Muscle of back (tissue), 11 donors: ENCODE measurements around the gene ARTN. TPM values are rescaled to one million over a fixed set of nuclear protein-coding genes. Genes with fewer than 3 reads are reported as not detected.

Source experiments
- DNase-seq, 3 donors: peaks; one replicate each; pipeline versions ENCODE4 v3.0.0 to v3.0.0-alpha.2; 2013
- polyA plus RNA-seq, 10 donors: library from polyadenylated mRNA; unstranded; fragments of 120-200 nt; gene quantifications; one replicate each; pipeline ENCODE4 v1.2.1, GENCODE V29; 2013; ENCODE audit not compliant: insufficient read length in 10 of 10

The ARTN gene
- polyA plus RNA-seq, 10 donors = 0.29 to 2.7 (median 1.1) TPM

DNA sequence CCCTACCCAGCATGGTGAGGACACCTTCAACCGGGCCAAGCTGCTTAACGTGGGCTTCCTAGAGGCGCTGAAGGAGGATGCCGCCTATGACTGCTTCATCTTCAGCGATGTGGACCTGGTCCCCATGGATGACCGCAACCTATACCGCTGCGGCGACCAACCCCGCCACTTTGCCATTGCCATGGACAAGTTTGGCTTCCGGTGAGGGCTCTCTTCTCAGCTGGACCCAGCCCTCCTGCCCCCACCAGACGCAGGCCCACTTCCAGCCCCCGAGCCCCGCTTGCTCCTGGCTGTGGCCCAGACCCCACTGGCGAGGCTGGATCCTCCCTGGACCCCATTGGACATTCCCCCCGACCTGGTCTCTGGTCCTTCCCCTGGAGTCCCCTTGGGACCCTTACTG is 51.3 kb downstream of the ARTN start:
- no peak for DNase-seq

- no peak for DNase-seq
These were observed 52.5 kb downstream of the ARTN start for GRCh38 chr1:43985984-43986595.

- no peak for DNase-seq
These were observed 53.1 kb downstream of the ARTN start for GRCh38 chr1:43986712-43987111.

Other genes starting within 250 kb of the ARTN start
- 10 to 100 TPM; 24.3 to 40.5 (median 32.2) TPM for gene ST3GAL3, start 226.3 kb upstream of the ARTN start, polyA plus RNA-seq
- gene IPO13, start 13.1 kb downstream of the ARTN start, polyA plus RNA-seq = 10 to 100 TPM; 19.4 to 32.2 (median 23.8) TPM
- 10 to 100 TPM; 13.7 to 19.3 (median 18.2) TPM for gene DPH2, start 36.2 kb downstream of the ARTN start, polyA plus RNA-seq
- 10 to 100 TPM; 40.0 to 52.8 (median 48.9) TPM for gene ATP6V0B, start 41.2 kb downstream of the ARTN start, polyA plus RNA-seq
- gene B4GALT2, start 45.4 kb downstream of the ARTN start, polyA plus RNA-seq = 10 to 100 TPM; 36.4 to 65.4 (median 42.9) TPM
- 1 to 10 TPM in 5 of 10 donors, under 1 TPM in 5; 0.56 to 1.6 (median 0.98) TPM for gene CCDC24, start 57.8 kb downstream of the ARTN start, polyA plus RNA-seq
- gene SLC6A9, start 97.7 kb downstream of the ARTN start, polyA plus RNA-seq = 1 to 10 TPM; 2.0 to 5.5 (median 3.8) TPM
- under 1 TPM in 7 of 10 donors, not detected in 3; 0.09 to 0.36 (median 0.13) TPM for gene KLF17, start 185.0 kb downstream of the ARTN start, polyA plus RNA-seq
- gene KLF18, start 207.8 kb downstream of the ARTN start, polyA plus RNA-seq = not detected